ENCODE measurements around the gene ZNF578.
"Not testable (repeated sequence)": the region's sequence is repeated elsewhere in the genome, so short reads cannot be mapped to it uniquely, and the experiment has no call there.

DNA sequence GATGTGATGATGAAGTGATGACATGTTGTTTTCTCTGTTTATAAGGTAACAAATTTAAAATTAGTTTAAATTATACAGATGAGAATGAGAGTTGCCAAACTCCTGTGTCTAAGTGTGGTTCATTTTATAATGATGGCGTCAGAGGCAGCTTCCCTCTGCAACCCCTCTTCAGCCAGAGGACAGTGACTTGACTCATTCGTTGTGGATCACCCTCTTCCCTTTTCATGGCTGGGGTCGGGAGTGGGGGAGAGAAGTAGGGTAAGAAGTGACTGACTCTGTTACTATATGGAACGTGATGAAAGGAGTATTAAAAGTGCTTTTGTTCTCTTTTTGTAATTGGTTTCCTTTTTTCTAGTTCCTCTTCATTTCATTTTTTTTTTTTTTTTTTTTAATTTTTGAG, 85.5 kb downstream of the ZNF578 start:
- TF ChIP-seq, protein P1, sequence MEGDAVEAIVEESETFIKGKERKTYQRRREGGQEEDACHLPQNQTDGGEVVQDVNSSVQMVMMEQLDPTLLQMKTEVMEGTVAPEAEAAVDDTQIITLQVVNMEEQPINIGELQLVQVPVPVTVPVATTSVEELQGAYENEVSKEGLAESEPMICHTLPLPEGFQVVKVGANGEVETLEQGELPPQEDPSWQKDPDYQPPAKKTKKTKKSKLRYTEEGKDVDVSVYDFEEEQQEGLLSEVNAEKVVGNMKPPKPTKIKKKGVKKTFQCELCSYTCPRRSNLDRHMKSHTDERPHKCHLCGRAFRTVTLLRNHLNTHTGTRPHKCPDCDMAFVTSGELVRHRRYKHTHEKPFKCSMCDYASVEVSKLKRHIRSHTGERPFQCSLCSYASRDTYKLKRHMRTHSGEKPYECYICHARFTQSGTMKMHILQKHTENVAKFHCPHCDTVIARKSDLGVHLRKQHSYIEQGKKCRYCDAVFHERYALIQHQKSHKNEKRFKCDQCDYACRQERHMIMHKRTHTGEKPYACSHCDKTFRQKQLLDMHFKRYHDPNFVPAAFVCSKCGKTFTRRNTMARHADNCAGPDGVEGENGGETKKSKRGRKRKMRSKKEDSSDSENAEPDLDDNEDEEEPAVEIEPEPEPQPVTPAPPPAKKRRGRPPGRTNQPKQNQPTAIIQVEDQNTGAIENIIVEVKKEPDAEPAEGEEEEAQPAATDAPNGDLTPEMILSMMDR (IDR thresholded peaks at IDR 0.05; ENCODE audit: low read length) = not testable (repeated sequence)
- TF ChIP-seq EZH2 (IDR thresholded peaks at IDR 0.05; ENCODE audit: borderline replicate concordance, low read length) = not testable (repeated sequence)
